ENCODE data around the gene TMEM43.

Gene TMEM43

GRCh38 chr3:14122301-14122700 lies 2.6 kb upstream of the TMEM43 start:
- no peak for DNase-seq (ENCODE audit: low read depth in 2 of 2)

GRCh38 chr3:14123308-14124222 lies 1.3 kb upstream of the TMEM43 start:
- no peak for DNase-seq (ENCODE audit: low read depth in 2 of 2)

DNA sequence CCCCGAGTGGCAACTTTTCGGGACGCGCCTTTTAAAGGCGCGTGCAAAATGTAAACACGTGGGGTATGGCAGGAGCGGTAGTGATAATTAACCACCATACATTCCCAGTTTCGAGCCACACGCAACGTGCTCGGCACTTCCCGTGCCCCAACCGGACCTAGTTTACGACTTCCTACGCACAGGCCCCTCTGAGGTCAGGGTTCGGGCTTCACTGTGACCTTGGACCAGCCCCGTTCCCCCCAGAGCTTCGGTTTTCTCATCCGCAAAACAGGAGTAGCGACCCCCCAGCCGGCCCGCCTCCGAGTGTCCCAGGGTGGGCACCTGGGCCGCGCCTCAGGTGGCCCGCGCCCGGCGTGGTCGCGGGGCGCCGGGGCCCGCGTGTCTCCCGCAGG lies 633 bp upstream of the TMEM43 start:
- DNase-seq (ENCODE audit: low read depth in 2 of 2), result peak; percentile 36 to 52

- DNase-seq (ENCODE audit: low read depth in 2 of 2), result peak in 1 of 2 donors; percentile 60
Measured at GRCh38 chr3:14125193-14126016, 553 bp downstream of the TMEM43 start.

DNA sequence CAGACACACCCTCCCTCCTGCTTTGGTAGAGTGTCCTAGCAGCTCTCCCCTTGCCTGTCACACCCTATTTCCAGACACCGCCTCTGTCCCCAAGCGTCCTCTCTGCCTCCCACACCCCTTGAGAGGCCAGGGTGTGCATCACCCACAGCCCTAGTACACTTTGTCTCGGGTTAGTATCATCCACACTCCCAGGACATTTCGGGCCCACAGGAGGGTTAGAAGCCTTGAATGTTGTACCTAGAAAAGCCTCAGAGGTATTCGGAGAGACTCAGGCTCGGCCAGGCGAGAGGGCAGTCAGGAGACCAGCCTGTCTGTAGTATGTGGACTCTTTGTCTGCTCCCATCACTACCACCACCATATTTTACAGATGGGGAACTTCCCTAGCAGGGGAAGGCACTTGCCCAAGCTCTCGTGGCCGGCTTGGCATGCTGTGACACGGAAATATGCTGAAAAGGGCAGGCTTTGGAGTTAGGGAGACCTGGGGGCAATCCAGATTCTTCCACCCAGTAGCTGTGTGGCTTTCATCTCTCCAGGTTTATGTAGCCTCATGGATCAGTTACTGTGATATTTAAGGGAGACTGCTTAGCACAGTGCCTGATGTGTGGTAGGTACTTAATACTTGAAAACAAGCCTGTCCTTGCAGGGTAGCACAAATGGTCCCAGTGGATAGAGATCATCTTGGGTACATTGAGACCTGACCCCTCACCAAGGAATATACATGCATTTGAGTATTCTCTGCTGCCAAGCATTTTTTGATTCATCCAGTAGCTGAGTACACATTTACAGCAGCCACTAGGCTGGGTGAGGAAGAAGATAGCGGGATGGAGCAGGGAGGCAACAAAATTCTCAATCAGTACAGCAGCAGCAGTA lies 1.4 kb downstream of the TMEM43 start:
- DNase-seq (ENCODE audit: low read depth in 2 of 2), result no peak

DNA sequence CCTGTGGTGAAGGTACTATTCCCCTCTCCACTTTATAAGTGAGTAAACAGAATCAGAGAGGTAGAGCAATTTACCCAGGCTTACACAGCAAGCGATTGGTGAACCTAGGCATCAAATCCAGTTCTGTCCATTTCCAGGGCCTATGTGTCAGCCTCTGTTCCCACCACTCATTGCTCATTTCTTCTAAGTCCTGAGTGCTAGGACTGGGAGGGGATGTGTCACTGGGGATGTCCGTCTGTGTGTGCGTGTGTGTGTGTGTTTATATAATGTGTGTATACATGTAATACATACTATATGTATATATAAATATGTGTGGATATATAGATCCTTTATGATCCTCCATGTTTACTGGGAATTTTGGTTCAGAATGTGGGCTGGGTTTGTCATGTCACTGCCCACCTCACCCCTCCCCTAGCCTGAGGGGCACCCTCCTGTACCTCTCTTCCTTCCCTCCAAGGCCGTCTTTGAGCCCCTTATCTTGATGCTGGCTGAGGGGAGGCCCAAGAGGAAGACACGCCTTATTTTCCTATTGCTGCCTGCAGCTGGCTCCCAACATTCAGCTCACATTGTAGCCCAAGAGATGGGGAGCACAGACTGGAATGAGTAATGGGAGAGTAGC lies 2.1 kb downstream of the TMEM43 start:
- no peak for DNase-seq (ENCODE audit: low read depth in 2 of 2)

DNA sequence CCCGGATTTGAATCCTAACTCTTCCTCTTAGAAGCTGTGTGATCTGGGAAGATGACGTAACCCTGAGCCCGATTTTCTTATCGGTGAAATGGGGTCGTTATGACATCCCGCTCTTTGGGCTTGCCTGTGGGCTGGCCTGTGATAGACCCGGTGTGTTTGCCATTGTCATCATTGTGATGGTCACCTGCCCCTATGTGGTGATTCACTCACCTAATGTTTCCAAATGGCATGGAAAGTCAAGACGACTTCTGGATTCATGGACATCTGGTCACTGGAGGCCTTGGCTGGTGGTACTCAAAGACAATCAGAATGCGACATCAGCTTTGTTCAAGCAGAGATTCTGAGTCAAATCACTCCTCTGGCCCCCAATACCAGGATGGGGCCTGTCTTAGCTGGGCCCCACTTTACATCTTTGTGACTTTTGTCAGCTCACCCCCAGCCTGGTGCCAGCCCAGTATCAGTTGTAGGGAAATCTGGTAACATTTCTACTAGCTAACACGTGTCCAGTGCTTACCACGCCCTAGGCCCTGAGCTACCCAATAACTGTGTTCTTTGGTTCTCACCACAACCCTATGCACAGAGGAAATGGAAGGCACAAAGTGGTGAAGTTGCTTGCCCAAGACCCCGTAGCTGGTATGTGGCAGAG lies 2.8 kb downstream of the TMEM43 start:
- DNase-seq (ENCODE audit: low read depth in 2 of 2), result no peak

- DNase-seq (ENCODE audit: low read depth in 2 of 2), result no peak
Measured at GRCh38 chr3:14128724-14129123, 3.9 kb downstream of the TMEM43 start.

GRCh38 chr3:14129296-14129695 lies 4.4 kb downstream of the TMEM43 start:
- no peak for DNase-seq (ENCODE audit: low read depth in 2 of 2)

GRCh38 chr3:14130230-14130629 lies 5.4 kb downstream of the TMEM43 start:
- no peak for DNase-seq (ENCODE audit: low read depth in 2 of 2)

DNA sequence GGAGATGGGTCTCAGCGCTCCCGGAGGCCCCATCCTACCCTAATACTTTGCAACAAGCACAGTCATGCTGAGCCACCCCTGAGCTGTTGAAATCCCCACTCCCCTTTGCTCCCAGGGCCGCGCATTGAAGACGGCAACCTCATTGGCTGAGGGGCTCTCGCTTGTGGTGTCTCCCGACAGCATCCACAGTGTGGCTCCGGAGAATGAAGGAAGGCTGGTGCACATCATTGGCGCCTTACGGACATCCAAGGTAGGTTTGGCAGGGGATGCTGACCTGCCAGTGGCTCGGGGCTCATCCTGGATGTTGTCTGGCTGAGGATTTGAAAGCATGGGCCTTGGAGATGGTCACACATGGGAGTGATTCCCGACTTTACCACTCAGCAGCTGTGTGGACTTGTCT lies 5.9 kb downstream of the TMEM43 start:
- DNase-seq (ENCODE audit: low read depth in 2 of 2), result no peak

GRCh38 chr3:14131134-14131533 lies 6.3 kb downstream of the TMEM43 start:
- DNase-seq (ENCODE audit: low read depth in 2 of 2), result no peak

DNA sequence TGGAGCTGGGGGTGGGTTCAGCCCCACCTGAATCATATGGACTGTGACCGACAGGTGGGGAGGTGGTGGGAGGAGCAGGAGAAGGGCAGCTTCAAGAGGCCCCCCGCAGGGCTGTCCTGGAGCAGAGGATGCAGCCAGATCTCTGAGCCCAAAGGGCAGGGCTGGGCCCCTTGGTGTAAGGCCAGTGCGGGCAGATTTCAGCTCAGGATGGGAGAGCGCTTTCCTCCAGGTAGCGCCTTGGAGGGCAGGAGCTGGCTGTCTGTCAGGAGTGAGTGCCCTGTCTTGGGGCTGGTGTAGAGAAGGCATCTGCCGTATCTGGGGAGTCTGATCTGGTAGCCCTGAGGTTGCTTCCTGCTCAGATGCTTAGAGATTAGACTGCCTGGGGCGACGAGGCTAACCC lies 7.3 kb downstream of the TMEM43 start:
- DNase-seq (ENCODE audit: low read depth in 2 of 2), result no peak

- DNase-seq (ENCODE audit: low read depth in 2 of 2), result no peak
Measured at GRCh38 chr3:14132689-14133088, 7.8 kb downstream of the TMEM43 start.

- DNase-seq (ENCODE audit: low read depth in 2 of 2), result no peak
Measured at GRCh38 chr3:14133188-14133800, 8.4 kb downstream of the TMEM43 start.

DNA sequence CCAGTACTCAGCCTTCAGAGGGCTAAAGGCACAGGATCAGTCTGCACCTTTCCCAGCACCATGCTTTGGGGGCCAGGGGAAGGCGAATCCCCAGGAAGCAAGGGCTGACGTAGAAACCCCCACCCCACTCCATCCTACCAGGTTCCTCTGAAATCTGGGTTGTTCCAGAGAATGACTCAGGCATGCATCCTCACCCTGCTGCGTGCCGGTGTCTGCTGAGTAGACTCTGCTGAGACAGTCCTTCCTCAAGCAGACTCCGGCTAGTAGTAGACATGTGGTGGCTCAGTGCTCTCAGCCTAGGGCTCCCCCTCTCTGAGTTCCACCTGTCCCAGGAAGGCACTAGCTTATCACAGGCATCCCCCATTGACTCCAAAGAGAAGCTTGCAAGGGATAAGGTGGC lies 9.0 kb downstream of the TMEM43 start:
- no peak for DNase-seq (ENCODE audit: low read depth in 2 of 2)

DNA sequence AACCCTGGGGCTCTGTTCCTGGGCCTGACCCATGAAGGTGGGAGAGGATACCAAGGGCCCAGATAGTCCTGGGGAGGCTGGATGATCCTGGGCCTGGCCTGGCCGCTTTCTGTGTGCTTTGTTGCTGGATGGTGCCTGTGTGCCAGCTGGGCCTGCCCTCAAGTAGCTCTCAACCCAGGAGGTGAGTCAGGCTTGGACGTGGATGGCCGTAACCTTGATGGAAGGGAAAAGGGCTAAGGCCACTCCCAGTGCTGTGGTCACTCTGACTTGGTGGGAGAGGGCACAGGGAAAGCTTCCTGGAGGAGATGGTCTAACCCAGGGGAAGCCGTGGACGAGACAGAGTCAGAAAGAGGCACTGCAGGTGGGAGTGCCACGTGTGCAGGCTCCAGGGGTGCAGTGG lies 9.4 kb downstream of the TMEM43 start:
- DNase-seq (ENCODE audit: low read depth in 2 of 2), result no peak

- DNase-seq (ENCODE audit: low read depth in 2 of 2), result no peak
Measured at GRCh38 chr3:14135581-14135980, 10.7 kb downstream of the TMEM43 start.

- DNase-seq (ENCODE audit: low read depth in 2 of 2), result no peak
Measured at GRCh38 chr3:14137004-14137403, 12.2 kb downstream of the TMEM43 start.

DNA sequence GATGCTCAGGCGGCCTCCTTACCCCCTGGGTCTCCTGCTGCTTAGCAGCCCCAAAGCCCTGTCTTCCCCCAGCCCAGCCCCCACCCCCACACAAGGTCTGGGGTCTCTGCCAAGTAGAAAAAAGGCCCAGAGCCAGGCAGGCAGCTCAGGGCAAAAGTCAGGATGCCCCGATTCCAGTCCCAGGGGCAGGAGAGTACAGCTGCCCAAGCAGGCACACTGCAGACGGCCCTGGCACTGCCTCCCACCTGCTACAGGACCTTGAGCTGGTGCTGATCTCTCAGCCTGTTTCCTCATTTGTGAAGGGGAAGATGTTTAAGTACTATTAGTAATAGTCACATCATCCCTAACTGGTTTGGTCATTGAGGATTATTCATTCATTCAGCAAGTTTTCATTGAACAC lies 12.6 kb downstream of the TMEM43 start:
- DNase-seq (ENCODE audit: low read depth in 2 of 2), result no peak
